Endometrial microvascular endothelial cells (primary cell): ENCODE data around the gene BRD3. TPM values are rescaled to one million over a fixed set of nuclear protein-coding genes. Genes with fewer than 3 reads are reported as not detected.

Experiments
- in situ Hi-C: cut with HindIII; loops from 2 replicates; pipeline ENCODE4 v1.10.0; 2017; ENCODE audit warnings: low sequenced_read_pairs, low pct_unique_long_range_greater_than_20kb; ENCODE audit errors: inconsistent ontology term
- total RNA-seq: library from RNA; depleted of rRNA; stranded (reverse); fragments of >200 nt; gene quantifications from one replicate; pipeline ENCODE4 v1.2.3, GENCODE V29; 2015; ENCODE audit errors: inconsistent ontology term

BRD3 gene
- total RNA-seq, 1 donor from 2014 or later: 7.9 TPM

- in situ Hi-C loops: no loop called here
Measured at GRCh38 chr9:134028575-134029247, 39.1 kb downstream of the BRD3 start.

GRCh38 chr9:134028076-134028475 lies 39.8 kb downstream of the BRD3 start:
- in situ Hi-C loops: no loop called here

- in situ Hi-C loops: no loop called here
Measured at GRCh38 chr9:134027561-134027960, 40.3 kb downstream of the BRD3 start.

- in situ Hi-C loops: no loop called here
Measured at GRCh38 chr9:134026981-134027380, 40.8 kb downstream of the BRD3 start.

- in situ Hi-C loops: no loop called here
Measured at GRCh38 chr9:134026581-134026980, 41.2 kb downstream of the BRD3 start.

- in situ Hi-C loops: no loop called here
Measured at GRCh38 chr9:134025606-134026541, 42.0 kb downstream of the BRD3 start.

GRCh38 chr9:134024828-134025605 lies 42.8 kb downstream of the BRD3 start, which contains the start of gene BRD3OS:
Gene BRD3OS, plus strand, starts transcription at chr9:134025481. Its CDS starts 1,267 bp downstream, at chr9:134026748.
- in situ Hi-C loops: no loop called here

GRCh38 chr9:134024214-134024792 lies 43.5 kb downstream of the BRD3 start:
- in situ Hi-C loops: no loop called here

- in situ Hi-C loops: no loop called here
Measured at GRCh38 chr9:134014946-134015345, 52.9 kb downstream of the BRD3 start.

GRCh38 chr9:134011401-134011800 lies 56.4 kb downstream of the BRD3 start:
- in situ Hi-C loops: no loop called here

- in situ Hi-C loops: no loop called here
Measured at GRCh38 chr9:134010310-134011173, 57.3 kb downstream of the BRD3 start.

- in situ Hi-C loops: no loop called here
Measured at GRCh38 chr9:134007571-134007970, 60.3 kb downstream of the BRD3 start.

- in situ Hi-C loops: no loop called here
Measured at GRCh38 chr9:134007150-134007549, 60.7 kb downstream of the BRD3 start.

- in situ Hi-C loops: no loop called here
Measured at GRCh38 chr9:134005381-134005780, 62.4 kb downstream of the BRD3 start.

GRCh38 chr9:134004881-134005280 lies 62.9 kb downstream of the BRD3 start:
- in situ Hi-C loops: no loop called here

GRCh38 chr9:134004131-134004873 lies 63.5 kb downstream of the BRD3 start:
- in situ Hi-C loops: no loop called here

- in situ Hi-C loops: no loop called here
Measured at GRCh38 chr9:134003237-134003636, 64.6 kb downstream of the BRD3 start.
